ENCODE measurements around the gene LPIN1. TPM values are rescaled to one million over a fixed set of nuclear protein-coding genes. Genes with fewer than 3 reads are reported as not detected.

LPIN1 gene
- total and polyA plus RNA-seq, 2 of the 8 experiments (the other 6 are each of a cell fraction or from before 2014, with no cell fraction given), result 4.3 to 9.8 TPM

GRCh38 chr2:11717623-11718022 is 28.8 kb upstream of the LPIN1 start:
- H2BK5ac ChIP-seq (ENCODE audit: low read depth, low read length), result no peak overlapping the region
- WGBS, 2 experiments (ENCODE audit: extremely low coverage in 1 of 2, insufficient coverage in 1 of 2, insufficient read length in 1 of 2, insufficient replicate concordance in 2 of 2, low coverage in 1 of 2, low lambda C conversion rate in 2 of 2, missing lambda C conversion rate in 1 of 2), result 92% methylated on average over 1 of the region's 1 CpG; no CpG with 5 or more reads in 1 of the 2 experiments
- H3K18ac ChIP-seq (ENCODE audit: extremely low read depth, low read length), result no peak overlapping the region
- H3K4me1 ChIP-seq (replicated peaks in 1 of 4; ENCODE audit: control insufficient read depth in 3 of 4, insufficient read depth in 4 of 4, low read length in 3 of 4), result no peaks in the 10 kb centered on the region; a peak in 1 of 7 replicates
- no peak overlapping the region for H2BK15ac ChIP-seq (ENCODE audit: low read length)
- H3K23me2 ChIP-seq (ENCODE audit: low read depth, low read length), result no peaks in the 10 kb centered on the region
- H3K4me3 ChIP-seq (ENCODE audit: extremely low read depth in 1 of 4, insufficient read depth in 2 of 4, low read depth in 3 of 4, low read length in 4 of 4), result no peak overlapping the region
- no peak overlapping the region for H3K4me2 ChIP-seq (ENCODE audit: insufficient read depth in 1 of 2, low read depth in 2 of 2, low read length in 2 of 2)
- no peaks in the 10 kb centered on the region for H3K9me3 ChIP-seq (ENCODE audit: insufficient read depth in 2 of 2, low read depth in 1 of 2, low read length in 1 of 2)
- no peaks in the 10 kb centered on the region for H3K79me1 ChIP-seq (ENCODE audit: low read depth, low read length)
- no peak overlapping the region for H4K91ac ChIP-seq (replicated peaks; ENCODE audit: insufficient read length, low read length)
- no peak overlapping the region for H2AFZ ChIP-seq (ENCODE audit: low read length)
- no peak overlapping the region for H3K9ac ChIP-seq (replicated peaks in 1 of 4; ENCODE audit: extremely low read depth in 1 of 4, low read depth in 3 of 4, low read length in 3 of 4)
- H3K27me3 ChIP-seq (replicated peaks in 1 of 4; ENCODE audit: control insufficient read depth in 3 of 4, extremely low read depth in 1 of 4, insufficient read depth in 3 of 4, low read length in 3 of 4), result no peaks in the 10 kb centered on the region
- POLR2A ChIA-PET (ENCODE audit: partially characterized antibody), result no interaction called here
- TF ChIP-seq YY1 (IDR thresholded peaks at IDR 0.05; ENCODE audit: low read depth, low read length) (no peak), KDM5A (IDR thresholded peaks at IDR 0.05; ENCODE audit: low read length) (no peak), POU5F1 (IDR thresholded peaks at IDR 0.05; ENCODE audit: low read depth, low read length) (no peak), POLR2AphosphoS5 (IDR thresholded peaks at IDR 0.05; ENCODE audit: low read depth, low read length) (no peak), KDM1A (IDR thresholded peaks at IDR 0.05; ENCODE audit: borderline replicate concordance, low read length) (no peak), SP4 (IDR thresholded peaks at IDR 0.05; ENCODE audit: low read length) (no peak)
- H3K14ac ChIP-seq (ENCODE audit: insufficient read length), result no peak overlapping the region
- H2BK20ac ChIP-seq (ENCODE audit: low read length), result no peak overlapping the region
- H3K56ac ChIP-seq (replicated peaks; ENCODE audit: insufficient read length, low read depth, low read length), result no peak overlapping the region
- H4K20me1 ChIP-seq (replicated peaks in 1 of 2; ENCODE audit: control insufficient read depth in 1 of 2, insufficient read depth in 2 of 2, low read length in 2 of 2), result no peaks in the 10 kb centered on the region
- no peak overlapping the region for H3K27ac ChIP-seq (ENCODE audit: low read depth, low read length)
- no peaks in the 10 kb centered on the region for H3K79me2 ChIP-seq (ENCODE audit: control insufficient read depth in 1 of 2, insufficient read depth in 2 of 2, low read length in 2 of 2)
- FAIRE-seq (no peak), DNase-seq (ENCODE audit: low read depth in 1 of 2, low spot score in 2 of 2) (no peak)
- CTCF ChIA-PET (ENCODE audit: partially characterized antibody), result interaction anchor here (1.0 to 2.4 kb wide), 4 partner anchors 10 to 27 kb away, joined by 3 to 7 read pairs (median 4); no protein-coding TSS in a partner anchor
- H2BK120ac ChIP-seq (replicated peaks; ENCODE audit: low read depth, low read length), result no peak overlapping the region
- H2BK12ac ChIP-seq (ENCODE audit: low read depth, low read length), result no peak overlapping the region
- no peaks in the 10 kb centered on the region for H3K36me3 ChIP-seq (ENCODE audit: control insufficient read depth in 2 of 4, insufficient read depth in 4 of 4, low read length in 3 of 4)
- no peak overlapping the region for H3K4ac ChIP-seq (replicated peaks; ENCODE audit: insufficient read length, low read depth, low read length)
- H4K5ac ChIP-seq (ENCODE audit: insufficient read length, low read depth, low read length), result no peak overlapping the region
- no peak overlapping the region for H4K8ac ChIP-seq (ENCODE audit: extremely low read depth, insufficient read depth, low read length)
- no peak overlapping the region for H3K23ac ChIP-seq (ENCODE audit: insufficient read length)
- no peak overlapping the region for H2AK5ac ChIP-seq (ENCODE audit: low read depth, low read length)

Data from H1 (cell line).